Fibroblast of pulmonary artery (primary cell): ENCODE measurements around the gene ACOT2.

Source experiments
- DNase-seq: peaks from one replicate; pipeline ENCODE4 v3.0.0-alpha.2; 2010; ENCODE audit warnings: low read depth
- H3K4me3 ChIP-seq: replicated peaks from 2 replicates; pipeline ENCODE4 v1.5.1; 2011; ENCODE audit warnings: low read depth, mild to moderate bottlenecking, control low read depth, low read length, moderate library complexity
- CTCF ChIP-seq: IDR thresholded peaks from 2 replicates; pipeline ENCODE4 v1.5.1; 2011; ENCODE audit warnings: mild to moderate bottlenecking, control low read depth, low read length, inconsistent platforms; ENCODE audit errors: missing control alignments

ACOT2 gene

GRCh38 chr14:73613419-73613963, 44.5 kb downstream of the ACOT2 start:
- H3K4me3 ChIP-seq: no peak overlapping the region

GRCh38 chr14:73616831-73617230, 47.8 kb downstream of the ACOT2 start:
- DNase-seq: no peak
- TF ChIP-seq CTCF: no peak
- no peak overlapping the region for H3K4me3 ChIP-seq

More at GRCh38 chr14:73613419-73613963, 44.5 kb downstream of the ACOT2 start:
- TF ChIP-seq CTCF: no peak
- DNase-seq: no peak

GRCh38 chr14:73619524-73619923, 50.5 kb downstream of the ACOT2 start:
- no peak overlapping the region for H3K4me3 ChIP-seq
- no peak for TF ChIP-seq CTCF
- no peak for DNase-seq

- no peak overlapping the region for H3K4me3 ChIP-seq
- no peak for DNase-seq
- TF ChIP-seq CTCF: no peak
Measured at GRCh38 chr14:73620268-73620667, 51.3 kb downstream of the ACOT2 start.

GRCh38 chr14:73623504-73624054, 54.6 kb downstream of the ACOT2 start:
- no peak overlapping the region for H3K4me3 ChIP-seq
- no peak for DNase-seq
- TF ChIP-seq CTCF: no peak
